T-helper 2 cell (primary cell): ENCODE results near the gene PIGN.

Source experiments
- DNase-seq, 5 experiments: peaks; one replicate each; pipeline versions ENCODE4 v3.0.0 to v3.0.0-alpha.2; 2012 to 2022

Gene PIGN

GRCh38 chr18:62061821-62062478 is 124.9 kb downstream of the PIGN start:
- DNase-seq = no peak

GRCh38 chr18:62060820-62061219 is 126.0 kb downstream of the PIGN start:
- no peak for DNase-seq

GRCh38 chr18:62054929-62055498 is 131.8 kb downstream of the PIGN start:
- no peak for DNase-seq

GRCh38 chr18:62048279-62048678 is 138.6 kb downstream of the PIGN start:
- DNase-seq = no peak

- no peak for DNase-seq
These were observed 141.5 kb downstream of the PIGN start for GRCh38 chr18:62045316-62045715.

- DNase-seq = no peak
These were observed 142.3 kb downstream of the PIGN start for GRCh38 chr18:62044490-62045000.

- no peak for DNase-seq
These were observed 148.7 kb downstream of the PIGN start for GRCh38 chr18:62037989-62038778.

GRCh38 chr18:62037012-62037742 is 149.7 kb downstream of the PIGN start:
- DNase-seq = no peak

- peak in 1 of 5 experiments; percentile 69 for DNase-seq
These were observed 152.6 kb downstream of the PIGN start for GRCh38 chr18:62034286-62034685.

- DNase-seq = no peak
These were observed 153.1 kb downstream of the PIGN start for GRCh38 chr18:62033756-62034155.

- peak in 1 of 5 experiments; percentile 92 for DNase-seq
These were observed 153.6 kb downstream of the PIGN start for GRCh38 chr18:62033207-62033606.

GRCh38 chr18:62030091-62030985 is 156.5 kb downstream of the PIGN start:
- peak in 1 of 5 experiments; percentile 63 for DNase-seq

- no peak for DNase-seq
These were observed 158.1 kb downstream of the PIGN start for GRCh38 chr18:62028715-62029114.

GRCh38 chr18:62027914-62028520 is 158.8 kb downstream of the PIGN start:
- no peak for DNase-seq

- no peak for DNase-seq
These were observed 160.3 kb downstream of the PIGN start for GRCh38 chr18:62026586-62026985.

- DNase-seq = no peak
These were observed 161.9 kb downstream of the PIGN start for GRCh38 chr18:62024983-62025382.

GRCh38 chr18:62023536-62023935 is 163.3 kb downstream of the PIGN start:
- no peak for DNase-seq

GRCh38 chr18:62018759-62019041 is 168.2 kb downstream of the PIGN start:
- DNase-seq = peak in 1 of 5 experiments; percentile 66

GRCh38 chr18:62018034-62018758 is 168.7 kb downstream of the PIGN start:
- no peak for DNase-seq

GRCh38 chr18:62017618-62018017 is 169.2 kb downstream of the PIGN start:
- DNase-seq = no peak

GRCh38 chr18:62011416-62011815 is 175.4 kb downstream of the PIGN start:
- DNase-seq = no peak
